SK-N-SH (cell line): ENCODE data around the gene ATG7. TPM values are rescaled to one million over a fixed set of nuclear protein-coding genes. Genes with fewer than 3 reads are reported as not detected.

Source experiments
- CTCF ChIA-PET: fragments of 300-600, 350-600 bp; formaldehyde crosslinking; extraction: SDS; loops from one replicate; lab custom pipeline; 2021; lab: Yijun Ruan, JAX
- POLR2A ChIA-PET: fragments of 350-600 bp; sonication (Branson Sonifier 250); formaldehyde crosslinking; extraction: SDS; loops from one replicate; lab custom pipeline; 2020; ENCODE audit warnings: antibody characterized with exemption, inconsistent platforms; lab: Yijun Ruan, JAX
- DNase-seq: peaks from one replicate; pipeline ENCODE4 v3.0.0; 2012
- H2AFZ ChIP-seq: fragments of 200-600 bp; sonication (generic); 2 replicates; pipeline ENCODE4 v1.8.1; 2016; ENCODE audit warnings: antibody characterized with exemption, mild to moderate bottlenecking, low read depth
- H3F3A ChIP-seq: fragments of 200-600 bp; sonication (generic); replicated peaks from 2 replicates; pipeline ENCODE3; 2016; ENCODE audit warnings: antibody characterized with exemption, mild to moderate bottlenecking; ENCODE audit not compliant: insufficient read depth
- H3K27ac ChIP-seq, 2 experiments: fragments of 200-500 bp in 1 of 2; fragments of 200-600 bp in 1 of 2; sonication (Bioruptor generic) in 1 of 2; sonication (generic), shearing (Covaris generic) in 1 of 2; 2 replicates each; pipeline versions ENCODE4 v1.5.1 to v1.6.1; 2014 to 2016; ENCODE audit warnings: low read depth in 2 of 2, inconsistent platforms in 1 of 2, low read length in 1 of 2, mild to moderate bottlenecking in 1 of 2, mixed read lengths in 1 of 2
- H3K27me3 ChIP-seq: fragments of 200-600 bp; sonication (generic), shearing (Covaris generic); 2 replicates; pipeline ENCODE4 v1.6.1; 2016; ENCODE audit warnings: mixed run types; ENCODE audit not compliant: insufficient read depth
- H3K36me3 ChIP-seq, 2 experiments: fragments of 200-500 bp in 1 of 2; fragments of 200-600 bp in 1 of 2; sonication (Bioruptor generic) in 1 of 2; sonication (generic) in 1 of 2; replicated peaks in 1 of 2; 2 replicates each; pipeline versions ENCODE3 to v1.5.1; 2014 to 2016; ENCODE audit warnings: low read length in 1 of 2, mild to moderate bottlenecking in 1 of 2; ENCODE audit not compliant: insufficient read depth in 2 of 2, control insufficient read depth in 1 of 2
- H3K4me1 ChIP-seq, 2 experiments: fragments of 200-500 bp in 1 of 2; fragments of 200-600 bp in 1 of 2; sonication (Bioruptor generic) in 1 of 2; sonication (generic), shearing (Covaris generic) in 1 of 2; 2 replicates each; pipeline versions ENCODE4 v1.5.1 to v1.6.1; 2014 to 2016; ENCODE audit warnings: low read depth in 1 of 2, low read length in 1 of 2, mixed run types in 1 of 2; ENCODE audit not compliant: insufficient read depth in 2 of 2, control insufficient read depth in 1 of 2
- H3K4me2 ChIP-seq: fragments of 200-600 bp; sonication (generic), shearing (Covaris generic); 2 replicates; pipeline ENCODE4 v1.6.1; 2017; ENCODE audit warnings: mixed run types
- H3K4me3 ChIP-seq, 2 experiments: fragments of 200-500 bp in 1 of 2; fragments of 200-600 bp in 1 of 2; sonication (Bioruptor generic) in 1 of 2; sonication (generic), shearing (Covaris generic) in 1 of 2; 2 replicates each; pipeline versions ENCODE4 v1.5.1 to v1.8.1; 2014 to 2016; ENCODE audit warnings: low read depth in 2 of 2, inconsistent platforms in 1 of 2, low read length in 1 of 2, mild to moderate bottlenecking in 1 of 2, mixed read lengths in 1 of 2, moderate library complexity in 1 of 2
- H3K79me2 ChIP-seq: fragments of 200-600 bp; sonication (generic); 2 replicates; pipeline ENCODE4 v1.8.1; 2017; ENCODE audit warnings: mild to moderate bottlenecking; ENCODE audit not compliant: insufficient read depth
- H3K9ac ChIP-seq: fragments of 200-600 bp; sonication (generic); 2 replicates; pipeline ENCODE4 v1.6.1; 2017; ENCODE audit warnings: mixed run types
- H3K9me2 ChIP-seq: fragments of 200-600 bp; sonication (generic); 2 replicates; pipeline ENCODE4 v1.6.1; 2017; ENCODE audit warnings: mixed run types
- H3K9me3 ChIP-seq: fragments of 200-600 bp; sonication (generic); 2 replicates; pipeline ENCODE4 v1.6.1; 2017; ENCODE audit warnings: mixed run types, mild to moderate bottlenecking, moderate library complexity
- H4K20me1 ChIP-seq: fragments of 200-600 bp; sonication (generic); 2 replicates; pipeline ENCODE4 v1.6.1; 2017; ENCODE audit warnings: mild to moderate bottlenecking, mixed run types; ENCODE audit not compliant: insufficient read depth
- CHD2 ChIP-seq: fragments of 150-350 bp; IDR thresholded peaks from 2 replicates; pipeline ENCODE4 v1.6.1; 2018; ENCODE audit warnings: low read length; ENCODE audit not compliant: partially characterized antibody
- ELF1 ChIP-seq: IDR thresholded peaks from 2 replicates; pipeline ENCODE4 v1.4.0; 2012
- EZH2phosphoT487 ChIP-seq: fragments of 200-600 bp; sonication (generic); IDR thresholded peaks from 2 replicates; pipeline ENCODE4 v1.6.1; 2017; ENCODE audit warnings: low read depth, mixed run types, mild to moderate bottlenecking, antibody characterized with exemption, moderate library complexity, borderline replicate concordance
- FOXJ3 ChIP-seq: sonication (generic); formaldehyde crosslinking; IDR thresholded peaks from 2 replicates; pipeline ENCODE4 v1.5.1; 2020; ENCODE audit warnings: mild to moderate bottlenecking, missing genetic modification reagents
- GABPA ChIP-seq: IDR thresholded peaks from 2 replicates; pipeline ENCODE4 v1.4.0; 2012; ENCODE audit warnings: low read depth, mild to moderate bottlenecking
- GATA2 ChIP-seq: sonication (generic); formaldehyde crosslinking; IDR thresholded peaks from 2 replicates; pipeline ENCODE4 v1.5.0; 2020; ENCODE audit warnings: mild to moderate bottlenecking, missing genetic modification reagents
- JUND ChIP-seq: IDR thresholded peaks from 2 replicates; pipeline ENCODE4 v1.4.0; 2012
- NFIC ChIP-seq: IDR thresholded peaks from 2 replicates; pipeline ENCODE4 v1.4.0; 2012; ENCODE audit warnings: borderline replicate concordance
- NRF1 ChIP-seq: IDR thresholded peaks from 2 replicates; pipeline ENCODE4 v1.6.1; 2012; ENCODE audit warnings: low read depth, mild to moderate bottlenecking, low read length
- POLR2AphosphoS5 ChIP-seq: IDR thresholded peaks from 2 replicates; pipeline ENCODE4 v1.6.1; 2012; ENCODE audit warnings: low read depth, low read length
- RAD21 ChIP-seq: IDR thresholded peaks from 2 replicates; pipeline ENCODE4 v1.6.1; 2012; ENCODE audit warnings: mild to moderate bottlenecking, low read length
- RCOR1 ChIP-seq: fragments of 150-350 bp; IDR thresholded peaks from 2 replicates; pipeline ENCODE4 v1.6.1; 2017; ENCODE audit warnings: antibody characterized with exemption, low read length
- SIN3A ChIP-seq: IDR thresholded peaks from 2 replicates; pipeline ENCODE4 v1.6.1; 2012; ENCODE audit warnings: low read depth, mild to moderate bottlenecking, low read length, moderate library complexity, borderline replicate concordance
- TAF1 ChIP-seq: IDR thresholded peaks from 2 replicates; pipeline ENCODE4 v1.6.1; 2012; ENCODE audit warnings: low read depth, mild to moderate bottlenecking, low read length, moderate library complexity, borderline replicate concordance
- TCF12 ChIP-seq: IDR thresholded peaks from 2 replicates; pipeline ENCODE4 v1.4.0; 2012
- TEAD4 ChIP-seq: IDR thresholded peaks from 2 replicates; pipeline ENCODE4 v1.4.0; 2012; ENCODE audit warnings: mild to moderate bottlenecking, borderline replicate concordance; ENCODE audit not compliant: insufficient read depth
- USF2 ChIP-seq: fragments of 150-350 bp; IDR thresholded peaks from 2 replicates; pipeline ENCODE4 v1.6.1; 2017; ENCODE audit warnings: antibody characterized with exemption, low read length, low read depth, borderline replicate concordance
- WGBS: methylation state at CpG from one replicate; pipeline ENCODE4 v1.1.6; 2017; ENCODE audit warnings: low lambda C conversion rate; 5-methylcytosine and 5-hydroxymethylcytosine counted together
- polyA plus RNA-seq, 3 experiments: library from polyadenylated mRNA; depleted of rRNA; stranded (reverse); fragments of >200 nt; gene quantifications; 2 replicates each; pipeline ENCODE4 v1.2.3, GENCODE V29; 2012
- TF ChIP-seq, protein P1 (sequence below): IDR thresholded peaks from 2 replicates; pipeline ENCODE4 v1.4.0; 2012; ENCODE audit warnings: low read depth
- TF ChIP-seq, protein P2 (sequence below): IDR thresholded peaks from 2 replicates; pipeline ENCODE4 v1.6.1; 2012; ENCODE audit warnings: mild to moderate bottlenecking, low read depth, low read length, moderate library complexity
- TF ChIP-seq, protein P3 (sequence below): IDR thresholded peaks from 2 replicates; pipeline ENCODE4; 2012

The ATG7 gene
- polyA plus RNA-seq, 1 of the 3 experiments (the other 2 are of a cell fraction): 29.5 TPM

GRCh38 chr3:11430624-11431023 is 158.4 kb downstream of the ATG7 start:
- H3K27ac ChIP-seq: no peak overlapping the region
- TF ChIP-seq JUND (no peak), TCF12 (no peak), CHD2 (no peak), ELF1 (no peak), RCOR1 (no peak), GABPA (no peak), USF2 (no peak), FOXJ3 (no peak), TAF1 (no peak), POLR2AphosphoS5 (no peak), SIN3A (no peak), EZH2phosphoT487 (no peak)
- TF ChIP-seq, protein P1, sequence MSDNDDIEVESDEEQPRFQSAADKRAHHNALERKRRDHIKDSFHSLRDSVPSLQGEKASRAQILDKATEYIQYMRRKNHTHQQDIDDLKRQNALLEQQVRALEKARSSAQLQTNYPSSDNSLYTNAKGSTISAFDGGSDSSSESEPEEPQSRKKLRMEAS: no peak
- TF ChIP-seq, protein P2, sequence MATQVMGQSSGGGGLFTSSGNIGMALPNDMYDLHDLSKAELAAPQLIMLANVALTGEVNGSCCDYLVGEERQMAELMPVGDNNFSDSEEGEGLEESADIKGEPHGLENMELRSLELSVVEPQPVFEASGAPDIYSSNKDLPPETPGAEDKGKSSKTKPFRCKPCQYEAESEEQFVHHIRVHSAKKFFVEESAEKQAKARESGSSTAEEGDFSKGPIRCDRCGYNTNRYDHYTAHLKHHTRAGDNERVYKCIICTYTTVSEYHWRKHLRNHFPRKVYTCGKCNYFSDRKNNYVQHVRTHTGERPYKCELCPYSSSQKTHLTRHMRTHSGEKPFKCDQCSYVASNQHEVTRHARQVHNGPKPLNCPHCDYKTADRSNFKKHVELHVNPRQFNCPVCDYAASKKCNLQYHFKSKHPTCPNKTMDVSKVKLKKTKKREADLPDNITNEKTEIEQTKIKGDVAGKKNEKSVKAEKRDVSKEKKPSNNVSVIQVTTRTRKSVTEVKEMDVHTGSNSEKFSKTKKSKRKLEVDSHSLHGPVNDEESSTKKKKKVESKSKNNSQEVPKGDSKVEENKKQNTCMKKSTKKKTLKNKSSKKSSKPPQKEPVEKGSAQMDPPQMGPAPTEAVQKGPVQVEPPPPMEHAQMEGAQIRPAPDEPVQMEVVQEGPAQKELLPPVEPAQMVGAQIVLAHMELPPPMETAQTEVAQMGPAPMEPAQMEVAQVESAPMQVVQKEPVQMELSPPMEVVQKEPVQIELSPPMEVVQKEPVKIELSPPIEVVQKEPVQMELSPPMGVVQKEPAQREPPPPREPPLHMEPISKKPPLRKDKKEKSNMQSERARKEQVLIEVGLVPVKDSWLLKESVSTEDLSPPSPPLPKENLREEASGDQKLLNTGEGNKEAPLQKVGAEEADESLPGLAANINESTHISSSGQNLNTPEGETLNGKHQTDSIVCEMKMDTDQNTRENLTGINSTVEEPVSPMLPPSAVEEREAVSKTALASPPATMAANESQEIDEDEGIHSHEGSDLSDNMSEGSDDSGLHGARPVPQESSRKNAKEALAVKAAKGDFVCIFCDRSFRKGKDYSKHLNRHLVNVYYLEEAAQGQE: no peak
- no peaks in the 10 kb centered on the region for H3F3A ChIP-seq
- peaks cover 8 to 13% of the 10 kb centered on the region in 2 experiments; a peak in 3 of 4 replicates for H3K4me1 ChIP-seq
- ChIA-PET CTCF (interaction anchor here (0.9 to 1.5 kb wide), 2 partner anchors 23 to 45 kb away, joined by 3 to 4 read pairs; no protein-coding TSS in a partner anchor), POLR2A (no interaction called here)
- WGBS: 97% methylated on average over 2 of the region's 2 CpGs
- H3K36me3 ChIP-seq: peaks cover 12% of the 10 kb centered on the region in 2 experiments
- H3K4me2 ChIP-seq: no peak overlapping the region
- DNase-seq: no peak
- no peaks in the 10 kb centered on the region for H3K79me2 ChIP-seq
- no peak overlapping the region for H2AFZ ChIP-seq
- no peak overlapping the region for H3K4me3 ChIP-seq
- no peaks in the 10 kb centered on the region for H4K20me1 ChIP-seq
- no peaks in the 10 kb centered on the region for H3K9me3 ChIP-seq
- no peak overlapping the region for H3K9ac ChIP-seq
- H3K27me3 ChIP-seq: no peaks in the 10 kb centered on the region
- no peaks in the 10 kb centered on the region for H3K9me2 ChIP-seq

DNA sequence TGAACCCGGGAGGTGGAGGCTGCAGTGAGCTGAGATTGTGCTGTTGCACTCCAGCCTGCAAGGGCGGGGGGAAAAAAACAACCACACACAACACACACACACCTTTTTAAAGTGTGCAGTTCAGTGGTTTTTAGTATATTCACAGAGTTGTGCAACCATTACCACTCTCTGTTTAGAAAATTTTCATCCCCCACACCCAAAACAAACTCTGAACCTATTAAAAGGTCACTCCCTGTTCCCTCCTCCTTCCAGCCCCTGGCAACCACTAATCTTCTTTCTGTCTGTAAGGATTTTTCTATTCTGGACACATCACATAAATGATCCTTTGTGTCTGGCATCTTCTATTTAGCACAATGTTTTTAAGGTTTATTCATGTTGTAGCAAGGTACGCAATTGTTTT is 159.1 kb downstream of the ATG7 start:
- H3K9me2 ChIP-seq: no peaks in the 10 kb centered on the region
- no peaks in the 10 kb centered on the region for H3K9me3 ChIP-seq
- ChIA-PET CTCF (interaction anchor here (1.5 kb wide), 1 partner anchor 23 kb away, joined by 4 read pairs; no protein-coding TSS in a partner anchor), POLR2A (no interaction called here)
- H3F3A ChIP-seq: no peaks in the 10 kb centered on the region
- no peak overlapping the region for H2AFZ ChIP-seq
- H3K27me3 ChIP-seq: no peaks in the 10 kb centered on the region
- H4K20me1 ChIP-seq: no peaks in the 10 kb centered on the region
- no peak overlapping the region for H3K9ac ChIP-seq
- 95% methylated on average over 3 of the region's 3 CpGs for WGBS
- peaks cover 12% of the 10 kb centered on the region in 2 experiments for H3K36me3 ChIP-seq
- DNase-seq: no peak
- peaks cover 8 to 13% of the 10 kb centered on the region in 2 experiments; a peak in 3 of 4 replicates for H3K4me1 ChIP-seq
- H3K4me2 ChIP-seq: no peak overlapping the region
- no peak overlapping the region for H3K27ac ChIP-seq
- H3K4me3 ChIP-seq: no peak overlapping the region
- H3K79me2 ChIP-seq: no peaks in the 10 kb centered on the region
- TF ChIP-seq USF2: no peak
- no peak for TF ChIP-seq NFIC
- no peak for TF ChIP-seq TEAD4
- TF ChIP-seq CHD2: no peak
- no peak for TF ChIP-seq GATA2
- no peak for TF ChIP-seq GABPA
- TF ChIP-seq RAD21: no peak
- TF ChIP-seq NRF1: no peak
- TF ChIP-seq, protein P3, sequence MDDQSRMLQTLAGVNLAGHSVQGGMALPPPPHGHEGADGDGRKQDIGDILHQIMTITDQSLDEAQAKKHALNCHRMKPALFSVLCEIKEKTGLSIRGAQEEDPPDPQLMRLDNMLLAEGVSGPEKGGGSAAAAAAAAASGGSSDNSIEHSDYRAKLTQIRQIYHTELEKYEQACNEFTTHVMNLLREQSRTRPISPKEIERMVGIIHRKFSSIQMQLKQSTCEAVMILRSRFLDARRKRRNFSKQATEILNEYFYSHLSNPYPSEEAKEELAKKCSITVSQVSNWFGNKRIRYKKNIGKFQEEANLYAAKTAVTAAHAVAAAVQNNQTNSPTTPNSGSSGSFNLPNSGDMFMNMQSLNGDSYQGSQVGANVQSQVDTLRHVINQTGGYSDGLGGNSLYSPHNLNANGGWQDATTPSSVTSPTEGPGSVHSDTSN: no peak
- no peak for TF ChIP-seq TAF1
